ENCODE results near the gene CARD14. TPM values are rescaled to one million over a fixed set of nuclear protein-coding genes. Genes with fewer than 3 reads are reported as not detected.
A peak's percentile ranks its signal among the peaks of the same experiment; 100 is the strongest.

CARD14 gene
- total RNA-seq, 1 donor from 2014 or later = 0.30 TPM

DNA sequence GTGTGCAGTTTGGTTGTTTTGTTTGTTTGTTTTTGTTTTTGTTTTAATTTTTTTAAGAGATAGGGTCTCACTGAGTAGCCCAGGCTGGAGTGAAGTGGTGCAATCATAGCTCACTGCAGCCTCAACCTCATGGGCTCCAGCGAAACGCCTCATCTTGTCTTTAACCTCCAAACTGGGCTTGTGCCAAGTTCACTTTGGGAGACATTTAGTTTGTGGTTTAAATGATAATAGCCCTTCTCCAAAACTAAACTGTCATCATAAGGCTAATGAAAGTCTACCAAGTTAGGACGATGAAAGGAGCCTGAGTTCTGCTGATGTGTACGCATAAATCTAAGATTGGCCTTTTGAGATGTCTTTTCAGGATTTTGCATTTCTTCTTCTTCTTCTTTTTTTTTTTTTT, 6.5 kb upstream of the CARD14 start:
- peaks cover 4% of the 10 kb centered on the region for H3K4me1 Mint-ChIP-seq (ENCODE audit: low read depth)
- peaks cover 7% of the 10 kb centered on the region for H3K27me3 Mint-ChIP-seq (ENCODE audit: low read depth)
- H3K36me3 Mint-ChIP-seq (ENCODE audit: low read depth) = no peaks in the 10 kb centered on the region
- TF ChIP-seq, protein P1, sequence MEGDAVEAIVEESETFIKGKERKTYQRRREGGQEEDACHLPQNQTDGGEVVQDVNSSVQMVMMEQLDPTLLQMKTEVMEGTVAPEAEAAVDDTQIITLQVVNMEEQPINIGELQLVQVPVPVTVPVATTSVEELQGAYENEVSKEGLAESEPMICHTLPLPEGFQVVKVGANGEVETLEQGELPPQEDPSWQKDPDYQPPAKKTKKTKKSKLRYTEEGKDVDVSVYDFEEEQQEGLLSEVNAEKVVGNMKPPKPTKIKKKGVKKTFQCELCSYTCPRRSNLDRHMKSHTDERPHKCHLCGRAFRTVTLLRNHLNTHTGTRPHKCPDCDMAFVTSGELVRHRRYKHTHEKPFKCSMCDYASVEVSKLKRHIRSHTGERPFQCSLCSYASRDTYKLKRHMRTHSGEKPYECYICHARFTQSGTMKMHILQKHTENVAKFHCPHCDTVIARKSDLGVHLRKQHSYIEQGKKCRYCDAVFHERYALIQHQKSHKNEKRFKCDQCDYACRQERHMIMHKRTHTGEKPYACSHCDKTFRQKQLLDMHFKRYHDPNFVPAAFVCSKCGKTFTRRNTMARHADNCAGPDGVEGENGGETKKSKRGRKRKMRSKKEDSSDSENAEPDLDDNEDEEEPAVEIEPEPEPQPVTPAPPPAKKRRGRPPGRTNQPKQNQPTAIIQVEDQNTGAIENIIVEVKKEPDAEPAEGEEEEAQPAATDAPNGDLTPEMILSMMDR (IDR thresholded peaks at IDR 0.05) = no peak
- H3K27ac Mint-ChIP-seq (ENCODE audit: unreplicated experiment) = no peak overlapping the region
- no peaks in the 10 kb centered on the region for H3K9me3 Mint-ChIP-seq (ENCODE audit: low read depth)
- H3K4me3 Mint-ChIP-seq (ENCODE audit: unreplicated experiment) = no peak overlapping the region
- no peak for DNase-seq (ENCODE audit: low spot score)

DNA sequence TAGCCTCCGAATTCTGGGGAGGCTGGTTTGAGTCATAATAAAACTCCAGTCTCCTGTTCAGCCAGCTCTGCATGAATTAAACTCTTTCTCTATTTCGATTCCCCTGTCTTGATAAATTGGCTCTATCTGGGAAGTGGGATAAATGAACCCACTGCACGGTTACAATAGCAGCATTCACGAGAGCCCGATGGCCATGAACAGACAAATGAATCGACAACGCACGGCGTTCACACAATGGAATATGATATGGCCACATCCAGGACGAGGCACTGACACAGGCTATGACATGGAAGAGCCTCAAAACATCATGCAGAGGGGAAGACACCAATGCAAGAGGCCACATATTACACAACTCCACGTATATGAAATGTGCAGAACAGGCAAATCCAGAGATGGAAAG, 5.6 kb upstream of the CARD14 start:
- TF ChIP-seq, protein P1 (IDR thresholded peaks at IDR 0.05) = no peak
- H3K27me3 Mint-ChIP-seq (ENCODE audit: low read depth) = peaks cover 7% of the 10 kb centered on the region
- peaks cover 4% of the 10 kb centered on the region for H3K4me1 Mint-ChIP-seq (ENCODE audit: low read depth)
- H3K4me3 Mint-ChIP-seq (ENCODE audit: unreplicated experiment) = no peak overlapping the region
- H3K9me3 Mint-ChIP-seq (ENCODE audit: low read depth) = no peaks in the 10 kb centered on the region
- H3K27ac Mint-ChIP-seq (ENCODE audit: unreplicated experiment) = no peak overlapping the region
- peaks cover 2% of the 10 kb centered on the region for H3K36me3 Mint-ChIP-seq (ENCODE audit: low read depth)
- no peak for DNase-seq (ENCODE audit: low spot score)

DNA sequence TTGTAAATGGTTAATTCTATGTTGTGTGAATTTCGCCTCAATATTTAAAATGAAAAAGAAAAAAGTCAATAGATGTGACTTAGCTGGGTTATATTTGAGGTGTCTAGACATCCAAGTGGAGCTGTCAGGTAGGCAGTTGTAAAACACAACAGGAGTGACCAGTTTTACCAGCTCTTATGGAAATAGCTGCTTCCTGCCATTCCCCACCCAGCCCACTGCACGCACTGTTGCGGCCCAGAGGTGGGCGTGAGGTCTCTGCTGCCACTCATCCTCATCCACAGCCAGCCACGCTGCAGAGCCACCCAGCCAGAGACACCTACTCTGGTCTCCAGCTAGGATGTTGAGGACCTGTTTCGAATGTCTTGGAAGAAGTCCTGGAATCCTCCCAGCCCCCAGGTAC, 3.4 kb upstream of the CARD14 start:
- H3K9me3 Mint-ChIP-seq (ENCODE audit: low read depth) = no peaks in the 10 kb centered on the region

DNA sequence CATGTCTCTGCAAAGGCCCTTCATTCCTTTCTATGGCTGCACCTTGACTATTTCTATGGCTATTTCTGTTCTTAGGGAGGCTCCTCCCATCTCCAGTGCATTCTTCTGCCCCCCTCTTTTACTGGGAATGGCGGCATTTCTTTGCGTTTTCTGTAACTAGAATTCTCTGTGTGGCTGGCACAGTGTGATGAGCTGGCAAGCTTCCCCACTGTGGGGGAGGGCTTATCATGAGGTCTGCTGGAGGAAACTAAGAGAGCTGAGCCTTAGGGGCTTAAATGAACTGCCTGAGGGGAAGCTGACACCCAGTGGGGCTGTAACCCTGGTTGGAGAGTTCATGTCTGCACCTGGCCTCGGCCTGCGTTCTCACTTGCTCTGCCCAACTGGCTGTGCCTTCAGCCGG, 1.5 kb upstream of the CARD14 start:
- peaks cover 2% of the 10 kb centered on the region for H3K36me3 Mint-ChIP-seq (ENCODE audit: low read depth)
- DNase-seq (ENCODE audit: low spot score) = no peak
- no peak overlapping the region for H3K4me3 Mint-ChIP-seq (ENCODE audit: unreplicated experiment)
- H3K4me1 Mint-ChIP-seq (ENCODE audit: low read depth) = peaks cover 4% of the 10 kb centered on the region
- peak overlapping the region; percentile 45 for H3K27ac Mint-ChIP-seq (ENCODE audit: unreplicated experiment)
- TF ChIP-seq, protein P1 (IDR thresholded peaks at IDR 0.05) = no peak
- peaks cover 9% of the 10 kb centered on the region for H3K27me3 Mint-ChIP-seq (ENCODE audit: low read depth)
- H3K9me3 Mint-ChIP-seq (ENCODE audit: low read depth) = no peaks in the 10 kb centered on the region

More for the DNA sequence above, 3.4 kb upstream of the CARD14 start:
- DNase-seq (ENCODE audit: low spot score) = no peak
- TF ChIP-seq, protein P1 (IDR thresholded peaks at IDR 0.05) = no peak
- Mint-ChIP-seq H3K27ac (ENCODE audit: unreplicated experiment) (no peak overlapping the region), H3K27me3 (ENCODE audit: low read depth) (peaks cover 9% of the 10 kb centered on the region), H3K4me1 (ENCODE audit: low read depth) (peaks cover 4% of the 10 kb centered on the region), H3K4me3 (ENCODE audit: unreplicated experiment) (no peak overlapping the region), H3K36me3 (ENCODE audit: low read depth) (peaks cover 2% of the 10 kb centered on the region)

DNA sequence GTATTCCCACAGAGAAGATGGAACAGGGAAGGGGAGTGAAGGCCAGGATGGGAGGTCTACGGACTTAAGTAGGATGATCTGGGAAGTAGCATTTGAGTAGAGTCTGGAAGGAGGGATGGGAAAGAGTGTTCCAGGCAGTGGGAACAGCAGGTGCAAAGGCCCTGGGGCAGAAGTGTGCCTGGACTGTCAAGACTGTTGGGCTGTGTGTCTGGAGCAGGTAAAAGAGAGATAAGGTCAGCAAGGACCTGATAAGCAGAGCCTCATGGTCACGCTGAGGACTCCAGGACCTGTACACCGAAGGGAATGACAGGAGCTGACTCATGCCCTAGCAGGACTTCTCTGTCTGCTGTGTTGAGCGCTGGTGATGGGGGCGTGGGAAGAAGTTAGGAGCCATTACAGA, 723 bp upstream of the CARD14 start:
- H3K9me3 Mint-ChIP-seq (ENCODE audit: low read depth) = no peaks in the 10 kb centered on the region
- H3K27ac Mint-ChIP-seq (ENCODE audit: unreplicated experiment) = no peak overlapping the region
- H3K27me3 Mint-ChIP-seq (ENCODE audit: low read depth) = peaks cover 8% of the 10 kb centered on the region
- peaks cover 4% of the 10 kb centered on the region for H3K4me1 Mint-ChIP-seq (ENCODE audit: low read depth)
- DNase-seq (ENCODE audit: low spot score) = no peak
- no peak overlapping the region for H3K4me3 Mint-ChIP-seq (ENCODE audit: unreplicated experiment)
- H3K36me3 Mint-ChIP-seq (ENCODE audit: low read depth) = peaks cover 2% of the 10 kb centered on the region
- TF ChIP-seq, protein P1 (IDR thresholded peaks at IDR 0.05) = no peak
